GM12878 (cell line): ENCODE data around the gene ECEL1. TPM values are rescaled to one million over a fixed set of nuclear protein-coding genes. Genes with fewer than 3 reads are reported as not detected.

Source experiments
- ATAC-seq: fragments of 200-7000 bp; cut with Tn5 transposase; 3 replicates; pipeline ENCODE4 v1.9.1; 2020; ENCODE audit warnings: mild to moderate bottlenecking, moderate library complexity
- BruUV-seq: library from RNA; stranded (reverse); fragments of 400-500 nt; replicated peaks from 2 replicates; lab custom pipeline; 2021; lab: Mats Ljungman, UMichigan
- CTCF ChIA-PET: fragments of 300-600 bp; sonication (Branson Sonifier 250); formaldehyde crosslinking; extraction: SDS; loops from one replicate; lab custom pipeline; 2021; ENCODE audit warnings: inconsistent platforms; lab: Yijun Ruan, JAX
- POLR2A ChIA-PET: fragments of 350-600 bp; formaldehyde crosslinking; extraction: SDS; loops from one replicate; lab custom pipeline; 2021; ENCODE audit warnings: inconsistent platforms; lab: Charles Lee
- RAD21 ChIA-PET: fragments of 300-600 bp; sonication (Branson Sonifier 250); formaldehyde crosslinking; loops from one replicate; lab custom pipeline; 2023; ENCODE audit warnings: antibody characterized with exemption; ENCODE audit not compliant: unreplicated experiment; lab: Charles Lee
- SMC1A ChIA-PET: fragments of 300-600 bp; sonication (Branson Sonifier 250); formaldehyde crosslinking; loops from one replicate; lab custom pipeline; 2023; ENCODE audit not compliant: unreplicated experiment, uncharacterized antibody; lab: Charles Lee
- DNase-seq: peaks from one replicate; pipeline ENCODE4 v3.0.0-alpha.2; 2011; ENCODE audit warnings: low read depth, low spot score
- FAIRE-seq: peaks from 3 replicates; lab custom pipeline; 2011; peaks lifted over from hg19 to GRCh38; lab: Jason Lieb, UNC
- H2AFZ ChIP-seq: 2 replicates; pipeline ENCODE4 v1.6.0; 2011; ENCODE audit warnings: low read depth, low read length, control low read depth; ENCODE audit not compliant: control insufficient read depth
- H3K27ac ChIP-seq: 2 replicates; pipeline ENCODE4 v1.5.1; 2011; ENCODE audit warnings: control low read depth; ENCODE audit not compliant: control insufficient read depth, insufficient read depth
- H3K27me3 ChIP-seq, 2 experiments: replicated peaks in 1 of 2; 2 replicates each; pipeline versions ENCODE4 v1.6.0 to v1.6.1; 2011; ENCODE audit warnings: low read length in 1 of 2; ENCODE audit not compliant: control insufficient read depth in 2 of 2, insufficient read depth in 2 of 2
- H3K36me3 ChIP-seq, 2 experiments: 2 replicates each; pipeline ENCODE4 v1.5.1; 2011; ENCODE audit warnings: low read length in 1 of 2; ENCODE audit not compliant: control insufficient read depth in 2 of 2, insufficient read depth in 2 of 2
- H3K4me1 ChIP-seq: 2 replicates; pipeline ENCODE4 v1.6.1; 2011; ENCODE audit warnings: mild to moderate bottlenecking, low read length, moderate library complexity, mixed read lengths; ENCODE audit not compliant: control insufficient read depth, insufficient read depth
- H3K4me2 ChIP-seq: 2 replicates; pipeline ENCODE4 v1.6.0; 2011; ENCODE audit warnings: control low read depth; ENCODE audit not compliant: control insufficient read depth, insufficient read depth
- H3K4me3 ChIP-seq: fragments of 200-600 bp; sonication (generic); 2 replicates; pipeline ENCODE4 v1.5.1; 2016
- H3K79me2 ChIP-seq: 2 replicates; pipeline ENCODE4 v1.6.0; 2011; ENCODE audit warnings: low read length; ENCODE audit not compliant: control insufficient read depth, insufficient read depth
- H3K9ac ChIP-seq: 2 replicates; pipeline ENCODE4 v1.8.0; 2011; ENCODE audit warnings: low read length, control low read depth, mixed read lengths; ENCODE audit not compliant: control insufficient read depth, insufficient read depth
- H3K9me3 ChIP-seq: replicated peaks from 3 replicates; pipeline ENCODE4 v1.5.1; 2011; ENCODE audit warnings: mild to moderate bottlenecking, low read length; ENCODE audit not compliant: control insufficient read depth, insufficient read depth
- H4K20me1 ChIP-seq: 2 replicates; pipeline ENCODE4 v1.6.0; 2011; ENCODE audit not compliant: control insufficient read depth, insufficient read depth
- CHD1 ChIP-seq: IDR thresholded peaks from 2 replicates; pipeline ENCODE4 v1.6.1; 2012; ENCODE audit warnings: low read depth, low read length, improper control_type of control experiment
- HDAC2 ChIP-seq: fragments of 200-600 bp; sonication (generic); IDR thresholded peaks from 2 replicates; pipeline ENCODE4 v1.6.1; 2017
- LARP7 ChIP-seq: fragments of 450-650 bp; IDR thresholded peaks from 2 replicates; pipeline ENCODE4 v1.6.1; 2017; ENCODE audit warnings: mild to moderate bottlenecking
- NR2C2 ChIP-seq: IDR thresholded peaks from 2 replicates; pipeline ENCODE4 v1.6.1; 2011; ENCODE audit warnings: borderline replicate concordance, low read depth; ENCODE audit not compliant: control insufficient read depth, insufficient read length
- NR2F1 ChIP-seq: fragments of 450-650 bp; conservative IDR thresholded peaks from 2 replicates; pipeline ENCODE4 v1.6.1; 2017; ENCODE audit warnings: mild to moderate bottlenecking
- PAX5 ChIP-seq: IDR thresholded peaks from 2 replicates; pipeline ENCODE4 v1.6.1; 2011; ENCODE audit warnings: low read depth, low read length, borderline replicate concordance
- RAD51 ChIP-seq: fragments of 450-650 bp; IDR thresholded peaks from 2 replicates; pipeline ENCODE4 v1.6.1; 2016; ENCODE audit warnings: moderate library complexity, mild to moderate bottlenecking, inconsistent platforms
- SMARCA5 ChIP-seq: fragments of 450-650 bp; IDR thresholded peaks from 2 replicates; pipeline ENCODE4 v1.6.1; 2017; ENCODE audit warnings: mild to moderate bottlenecking
- STAT3 ChIP-seq: IDR thresholded peaks from 2 replicates; pipeline ENCODE4 v1.6.1; 2011; ENCODE audit warnings: low read depth, low read length, improper control_type of control experiment
- TBL1XR1 ChIP-seq: IDR thresholded peaks from 2 replicates; pipeline ENCODE4 v1.6.1; 2012; ENCODE audit warnings: low read depth, low read length, improper control_type of control experiment
- WGBS: methylation state at CpG from one replicate; pipeline ENCODE4 v1.1.6; 2016; ENCODE audit warnings: low lambda C conversion rate; ENCODE audit not compliant: insufficient replicate concordance, insufficient coverage; ENCODE audit errors: missing lambda C conversion rate; 5-methylcytosine and 5-hydroxymethylcytosine counted together
- in situ Hi-C: fragments of 300-500 bp; cut with MboI; formaldehyde crosslinking; loops from 9 replicates; pipeline ENCODE4 v1.14.3; 2018; ENCODE audit warnings: mixed read lengths
- intact Hi-C: fragments of 100-400 bp; cut with micrococcal nuclease; formaldehyde crosslinking; loops from one replicate; pipeline ENCODE4 v1.14.2; 2022; ENCODE audit not compliant: unreplicated experiment
- polyA plus RNA-seq, 11 experiments: library from polyadenylated mRNA; depleted of rRNA in 4 of 11; unstranded in 6 of 11; stranded (reverse) in 5 of 11; fragments of >200 nt; fragmentation: Nextera tagmentation in 4 of 11; fragmentation: Illumina TruSeq in 1 of 11; extraction: Ambion mirVana in 4 of 11; extraction: Trizol in 1 of 11; gene quantifications; 1 replicate in 1 of 11; 2 replicates in 10 of 11; pipeline versions ENCODE4 v1.2.1 to v1.2.3, GENCODE V29; 2011 to 2016; ENCODE audit warnings: inconsistent platforms in 2 of 11, missing spikeins in 2 of 11, low read depth in 1 of 11
- total RNA-seq, 4 experiments: library from RNA; depleted of rRNA in 3 of 4; stranded (reverse); fragments of >200 nt in 3 of 4; fragmentation: Illumina TruSeq in 1 of 4; extraction: Trizol in 1 of 4; gene quantifications; 2 replicates each; pipeline versions ENCODE4 v1.2.1 to v1.2.3, GENCODE V29; 2013 to 2021
- TF ChIP-seq, protein P1 (sequence below), 3 experiments: IDR thresholded peaks in 2 of 3; conservative IDR thresholded peaks in 1 of 3; 2 replicates each; pipeline ENCODE4 v1.5.1; 2011; ENCODE audit warnings: low read depth in 3 of 3, low read length in 3 of 3, mild to moderate bottlenecking in 3 of 3, control low read depth in 2 of 3, moderate library complexity in 2 of 3, inconsistent platforms in 1 of 3, mixed read lengths in 1 of 3; ENCODE audit not compliant: control insufficient read depth in 2 of 3, insufficient read depth in 1 of 3; ENCODE audit errors: extremely low read depth in 1 of 3
- TF ChIP-seq, protein P2 (sequence below): IDR thresholded peaks from 2 replicates; pipeline ENCODE4 v1.6.1; 2012; ENCODE audit warnings: low read depth, low read length, improper control_type of control experiment

Gene ECEL1
- total and polyA plus RNA-seq, 10 of the 15 experiments (the other 5 are each of a cell fraction or from before 2014, with no cell fraction given) = not detected

DNA sequence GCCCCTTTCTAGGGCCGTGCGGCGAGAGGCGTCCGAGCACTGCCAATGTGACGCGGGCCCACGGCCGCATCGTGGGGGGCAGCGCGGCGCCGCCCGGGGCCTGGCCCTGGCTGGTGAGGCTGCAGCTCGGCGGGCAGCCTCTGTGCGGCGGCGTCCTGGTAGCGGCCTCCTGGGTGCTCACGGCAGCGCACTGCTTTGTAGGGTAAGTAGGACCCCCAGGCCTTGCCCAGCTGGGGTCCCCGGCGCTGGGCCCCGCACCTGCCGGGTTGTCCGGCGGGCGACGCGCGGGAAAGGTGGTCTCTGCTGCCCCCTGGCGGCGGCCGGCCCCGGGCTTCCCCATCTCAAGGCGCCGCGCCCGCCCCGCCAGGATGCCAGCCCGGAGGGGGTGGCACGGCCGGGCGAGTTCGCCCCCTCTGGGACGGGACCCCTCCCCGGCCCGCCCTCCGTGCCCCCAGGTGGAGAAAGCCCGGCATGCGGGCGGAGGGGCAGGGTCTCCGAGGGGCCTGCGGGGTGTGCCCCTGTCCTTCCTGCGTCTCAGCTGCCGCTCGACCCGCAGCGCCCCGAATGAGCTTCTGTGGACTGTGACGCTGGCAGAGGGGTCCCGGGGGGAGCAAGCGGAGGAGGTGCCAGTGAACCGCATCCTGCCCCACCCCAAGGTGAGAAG, 34.5 kb upstream of the ECEL1 start (continued):
- TF ChIP-seq, protein P1, sequence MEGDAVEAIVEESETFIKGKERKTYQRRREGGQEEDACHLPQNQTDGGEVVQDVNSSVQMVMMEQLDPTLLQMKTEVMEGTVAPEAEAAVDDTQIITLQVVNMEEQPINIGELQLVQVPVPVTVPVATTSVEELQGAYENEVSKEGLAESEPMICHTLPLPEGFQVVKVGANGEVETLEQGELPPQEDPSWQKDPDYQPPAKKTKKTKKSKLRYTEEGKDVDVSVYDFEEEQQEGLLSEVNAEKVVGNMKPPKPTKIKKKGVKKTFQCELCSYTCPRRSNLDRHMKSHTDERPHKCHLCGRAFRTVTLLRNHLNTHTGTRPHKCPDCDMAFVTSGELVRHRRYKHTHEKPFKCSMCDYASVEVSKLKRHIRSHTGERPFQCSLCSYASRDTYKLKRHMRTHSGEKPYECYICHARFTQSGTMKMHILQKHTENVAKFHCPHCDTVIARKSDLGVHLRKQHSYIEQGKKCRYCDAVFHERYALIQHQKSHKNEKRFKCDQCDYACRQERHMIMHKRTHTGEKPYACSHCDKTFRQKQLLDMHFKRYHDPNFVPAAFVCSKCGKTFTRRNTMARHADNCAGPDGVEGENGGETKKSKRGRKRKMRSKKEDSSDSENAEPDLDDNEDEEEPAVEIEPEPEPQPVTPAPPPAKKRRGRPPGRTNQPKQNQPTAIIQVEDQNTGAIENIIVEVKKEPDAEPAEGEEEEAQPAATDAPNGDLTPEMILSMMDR (IDR thresholded peaks at IDR 0.05 in 2 of 3, conservative IDR thresholded peaks at IDR 0.05 in 1 of 3; ENCODE audit: control insufficient read depth in 2 of 3, extremely low read depth in 1 of 3, insufficient read depth in 1 of 3, low read depth in 3 of 3, low read length in 3 of 3) = peak; percentile 60 to 66 (median 64); a peak in 5 of 6 replicates
- no peak for TF ChIP-seq SMARCA5
- no peak for TF ChIP-seq NR2C2
- TF ChIP-seq LARP7 = 0 out of 2 replicates have a peak, but pooled peaks have one; percentile 44
- no peak for TF ChIP-seq RAD51
- TF ChIP-seq PAX5 = no peak
- no peak for TF ChIP-seq CHD1
- no peak for TF ChIP-seq HDAC2
- TF ChIP-seq STAT3 = no peak
- no peak for TF ChIP-seq NR2F1
- TF ChIP-seq TBL1XR1 = no peak

DNA sequence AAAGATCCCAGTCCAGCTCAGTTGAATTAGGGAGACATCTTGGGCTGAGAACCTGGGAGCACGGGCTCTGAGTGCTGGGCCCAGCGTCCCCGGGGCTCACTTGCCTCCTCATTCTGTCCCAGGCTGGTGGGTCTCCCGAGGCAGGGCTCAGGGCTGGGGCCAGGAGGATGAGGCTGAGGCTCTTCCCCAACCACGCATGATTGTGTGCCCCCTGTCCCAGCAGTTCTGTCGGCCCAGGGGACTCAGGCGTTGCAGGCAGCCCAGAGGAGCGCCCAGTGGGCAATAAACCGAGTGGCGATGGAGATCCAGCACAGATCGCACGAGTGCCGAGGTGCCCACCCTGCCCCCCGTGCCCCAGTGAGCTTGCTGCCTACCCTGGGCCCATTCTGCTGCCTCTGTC, 33.5 kb upstream of the ECEL1 start:
- Histone ChIP-seq H3K9ac (no peak overlapping the region), H3K4me2 (no peak overlapping the region), H3K4me3 (no peak overlapping the region), H3K27me3 (peaks cover 3 to 6% of the 10 kb centered on the region in 2 experiments; a peak in 3 of 4 replicates), H2AFZ (no peak overlapping the region), H3K9me3 (no peaks in the 10 kb centered on the region), H4K20me1 (no peaks in the 10 kb centered on the region), H3K79me2 (no peaks in the 10 kb centered on the region), H3K4me1 (no peaks in the 10 kb centered on the region), H3K27ac (no peak overlapping the region), H3K36me3 (no peaks in the 10 kb centered on the region)
- SMC1A ChIA-PET = no interaction called here
- POLR2A ChIA-PET = interaction anchor here (0.5 kb wide), 1 partner anchor 167 kb away, joined by 6 read pairs; no protein-coding TSS in a partner anchor
- CTCF ChIA-PET = interaction anchor here (0.7 to 1.6 kb wide), 4 partner anchors 11 to 1013 kb away, joined by 3 to 5 read pairs (median 4); no protein-coding TSS in a partner anchor
- FAIRE-seq = no peak
- TF ChIP-seq, protein P2, sequence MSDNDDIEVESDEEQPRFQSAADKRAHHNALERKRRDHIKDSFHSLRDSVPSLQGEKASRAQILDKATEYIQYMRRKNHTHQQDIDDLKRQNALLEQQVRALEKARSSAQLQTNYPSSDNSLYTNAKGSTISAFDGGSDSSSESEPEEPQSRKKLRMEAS = no peak
- in situ Hi-C loops (no loop called here), intact Hi-C loops (no loop called here)
- no TSS peak for BruUV-seq
- no peak for DNase-seq
- no peak for ATAC-seq
- RAD21 ChIA-PET = no interaction called here
- WGBS = 52% methylated on average over 14 of the region's 14 CpGs
